Endodermal cell (in vitro differentiated cells): ENCODE results near the gene CRACR2B. TPM values are rescaled to one million over a fixed set of nuclear protein-coding genes. Genes with fewer than 3 reads are reported as not detected.

Experiments
- DNase-seq: peaks from one replicate; pipeline ENCODE4 v3.0.0-alpha.2; 2017
- H3K27ac ChIP-seq: 2 replicates; pipeline ENCODE4 v1.5.1; 2013; ENCODE audit warnings: mild to moderate bottlenecking, low read depth, low read length, moderate library complexity
- H3K27me3 ChIP-seq: 2 replicates; pipeline ENCODE4 v1.6.1; 2013; ENCODE audit warnings: mild to moderate bottlenecking, low read length, moderate library complexity; ENCODE audit not compliant: insufficient read depth, control insufficient read depth, poor library complexity, severe bottlenecking
- H3K36me3 ChIP-seq: 2 replicates; pipeline ENCODE4 v1.7.0; 2013; ENCODE audit warnings: mild to moderate bottlenecking, low read length, moderate library complexity; ENCODE audit not compliant: control insufficient read depth, insufficient read depth
- H3K4me1 ChIP-seq: one replicate; pipeline ENCODE4 v1.7.0; 2013; ENCODE audit warnings: low read length; ENCODE audit not compliant: control insufficient read depth, insufficient read depth
- H3K4me3 ChIP-seq: 2 replicates; pipeline ENCODE4 v1.5.1; 2013; ENCODE audit warnings: mild to moderate bottlenecking, low read length, moderate library complexity
- H3K9ac ChIP-seq: 2 replicates; pipeline ENCODE4 v1.6.1; 2013; ENCODE audit warnings: mild to moderate bottlenecking, low read length, moderate library complexity; ENCODE audit not compliant: poor library complexity, severe bottlenecking; ENCODE audit errors: extremely low read depth
- H3K9me3 ChIP-seq: 2 replicates; pipeline ENCODE4 v1.6.1; 2013; ENCODE audit warnings: mild to moderate bottlenecking, low read length, moderate library complexity; ENCODE audit not compliant: control insufficient read depth
- H3K27ac Mint-ChIP-seq: 2 replicates; pipeline ENCODE4 v1.8.0; 2020; ENCODE audit warnings: mixed read lengths
- H3K27me3 Mint-ChIP-seq: 2 replicates; pipeline ENCODE4 v1.8.0; 2021; ENCODE audit warnings: mild to moderate bottlenecking, mixed read lengths; ENCODE audit not compliant: insufficient read depth
- H3K36me3 Mint-ChIP-seq: 2 replicates; pipeline ENCODE4 v1.8.0; 2020; ENCODE audit warnings: low read depth, mixed read lengths
- H3K4me1 Mint-ChIP-seq: 2 replicates; pipeline ENCODE4 v1.8.0; 2020; ENCODE audit warnings: mixed read lengths
- H3K4me3 Mint-ChIP-seq: 2 replicates; pipeline ENCODE4 v1.8.0; 2020; ENCODE audit warnings: mild to moderate bottlenecking, moderate library complexity, mixed read lengths
- H3K9me3 Mint-ChIP-seq: 2 replicates; pipeline ENCODE4 v1.8.0; 2020; ENCODE audit warnings: mild to moderate bottlenecking, mixed read lengths
- CTCF ChIP-seq: fragments of 200-600 bp; sonication (generic); conservative IDR thresholded peaks from 2 replicates; pipeline ENCODE4 v1.5.0; 2021; ENCODE audit warnings: antibody characterized with exemption, mild to moderate bottlenecking
- WGBS, 2 experiments: methylation state at CpG; one replicate each; pipeline versions ENCODE4 v1.1.5 to v1.1.7; 2013; ENCODE audit warnings: missing lambda C conversion rate in 2 of 2, mixed read lengths in 1 of 2; ENCODE audit not compliant: insufficient coverage in 1 of 2, insufficient read length in 1 of 2; 5-methylcytosine and 5-hydroxymethylcytosine counted together
- total RNA-seq, 2 donors: library from RNA; stranded (reverse); fragmentation: NEBNext Ultra II Directional in 1 of 2; extraction: Animal tissue kit (Norgen Biotek cat#: 25700) in 1 of 2; gene quantifications; 2 replicates in 1 of 2; 3 replicates in 1 of 2; pipeline ENCODE4 v1.2.1, GENCODE V29; 2021

The CRACR2B gene
- total RNA-seq, 2 donors from 2014 or later: 22.3 to 28.1 TPM

- Histone ChIP-seq H3K27ac (no peak overlapping the region), H3K9ac (no peak overlapping the region), H3K4me3 (no peak overlapping the region), H3K36me3 (no peaks in the 10 kb centered on the region), H3K4me1 (no peaks in the 10 kb centered on the region), H3K9me3 (no peaks in the 10 kb centered on the region), H3K27me3 (no peaks in the 10 kb centered on the region)
- Mint-ChIP-seq H3K27me3 (no peaks in the 10 kb centered on the region), H3K9me3 (no peaks in the 10 kb centered on the region), H3K27ac (no peak overlapping the region), H3K36me3 (no peaks in the 10 kb centered on the region), H3K4me3 (no peak overlapping the region), H3K4me1 (peaks cover 1% of the 10 kb centered on the region)
- WGBS, 2 experiments: 92 to 95% methylated on average over 24 to 41 of the region's 41 CpGs
- DNase-seq: no peak
- TF ChIP-seq CTCF: no peak
Measured at GRCh38 chr11:865462-866430, 38.0 kb downstream of the CRACR2B start.

DNA sequence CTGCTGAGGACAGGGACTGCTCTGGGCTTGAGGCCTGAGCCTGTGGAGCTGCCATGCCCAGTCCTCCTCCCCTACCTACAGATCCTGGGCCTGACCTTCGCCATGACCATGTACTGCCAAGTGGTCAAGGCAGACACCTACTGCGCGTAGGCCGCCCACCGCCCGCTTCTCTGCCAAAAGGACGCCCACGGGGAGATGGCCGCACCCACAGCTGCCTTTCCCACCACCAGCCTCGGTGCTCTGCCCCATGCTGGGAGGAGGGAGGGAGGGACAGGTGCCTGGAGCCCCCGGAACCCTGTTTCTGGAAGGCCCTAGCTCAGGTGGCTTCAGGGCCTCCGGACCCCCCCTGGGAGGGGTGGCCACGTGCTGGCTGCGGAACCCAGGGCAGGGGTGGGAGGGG lies 38.8 kb downstream of the CRACR2B start:
- WGBS, 2 experiments: 93 to 95% methylated on average over 11 to 14 of the region's 14 CpGs
- Histone ChIP-seq H3K36me3 (no peaks in the 10 kb centered on the region), H3K4me1 (no peaks in the 10 kb centered on the region), H3K27ac (no peak overlapping the region), H3K27me3 (no peaks in the 10 kb centered on the region), H3K9ac (no peak overlapping the region), H3K9me3 (no peaks in the 10 kb centered on the region), H3K4me3 (no peak overlapping the region)
- H3K27me3 Mint-ChIP-seq: no peaks in the 10 kb centered on the region
- H3K9me3 Mint-ChIP-seq: no peaks in the 10 kb centered on the region
- no peak for DNase-seq
- H3K36me3 Mint-ChIP-seq: no peaks in the 10 kb centered on the region
- peaks cover 1% of the 10 kb centered on the region for H3K4me1 Mint-ChIP-seq
- H3K4me3 Mint-ChIP-seq: no peak overlapping the region
- TF ChIP-seq CTCF: no peak
- no peak overlapping the region for H3K27ac Mint-ChIP-seq

DNA sequence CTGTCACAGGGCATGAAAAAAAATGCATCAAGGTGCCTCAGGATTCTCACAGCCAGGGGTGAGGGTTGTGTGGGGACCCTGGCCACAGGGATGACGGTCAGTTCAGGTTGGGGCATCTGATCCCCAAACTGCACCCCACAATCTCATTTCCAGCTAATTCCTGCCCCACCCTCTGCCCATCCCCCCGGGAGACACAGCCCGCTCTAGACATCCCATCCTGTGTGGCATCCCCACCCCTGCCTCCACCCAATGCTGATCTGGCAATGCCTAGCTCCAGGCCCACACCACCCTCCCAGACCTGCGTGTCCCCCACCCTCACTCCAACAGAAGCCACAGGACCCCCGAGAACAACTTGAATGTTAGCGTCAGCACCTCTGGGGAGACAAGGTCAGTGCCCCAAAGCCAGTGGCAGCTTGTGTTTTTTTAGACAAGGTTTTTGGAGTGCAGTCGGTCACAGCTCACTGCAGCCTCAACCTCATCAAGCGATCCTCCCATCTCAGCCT lies 40.2 kb downstream of the CRACR2B start:
- H3K36me3 ChIP-seq: no peaks in the 10 kb centered on the region
- H3K4me1 Mint-ChIP-seq: peaks cover 1% of the 10 kb centered on the region
- H3K27ac Mint-ChIP-seq: no peak overlapping the region
- H3K27ac ChIP-seq: no peak overlapping the region
- no peaks in the 10 kb centered on the region for H3K36me3 Mint-ChIP-seq
- no peak overlapping the region for H3K4me3 ChIP-seq
- H3K9me3 ChIP-seq: no peaks in the 10 kb centered on the region
- H3K4me3 Mint-ChIP-seq: no peak overlapping the region
- no peaks in the 10 kb centered on the region for H3K9me3 Mint-ChIP-seq
- WGBS, 2 experiments: 94 to 100% methylated on average over 4 to 8 of the region's 8 CpGs
- TF ChIP-seq CTCF: no peak
- H3K27me3 ChIP-seq: no peaks in the 10 kb centered on the region
- no peaks in the 10 kb centered on the region for H3K27me3 Mint-ChIP-seq
- no peaks in the 10 kb centered on the region for H3K4me1 ChIP-seq
- no peak for DNase-seq
- H3K9ac ChIP-seq: no peak overlapping the region
